ENCODE measurements around the gene SLC38A2.

GRCh38 chr12:46401662-46402061 is 29.1 kb upstream of the SLC38A2 start:
- TF ChIP-seq EZH2phosphoT487 (IDR thresholded peaks at IDR 0.05) (no peak), CTCF (IDR thresholded peaks at IDR 0.05) (no peak), EZH2 (IDR thresholded peaks at IDR 0.05) (no peak)

All from neural progenitor cell (in vitro differentiated cells).